ENCODE results near the gene IGF2.

GRCh38 chr11:2156416-2157182 lies 17.4 kb upstream of the IGF2 start:
- peak; percentile 59 to 85 (median 70) for TF ChIP-seq CTCF (IDR thresholded peaks at IDR 0.05)
- no peak for TF ChIP-seq POLR2A (IDR thresholded peaks at IDR 0.05)

All from esophagus squamous epithelium (tissue), 4 donors.